HG03025 (cell line): Measurements from ENCODE around the gene CSMD2.
"Not testable (repeated sequence)": the region's sequence is repeated elsewhere in the genome, so short reads cannot be mapped to it uniquely, and the experiment has no call there.

Source experiments
- ATAC-seq: cut with Tn5 transposase; IDR thresholded peaks from one replicate; pipeline ENCODE4 v1.9.1; 2021; ENCODE audit warnings: mild to moderate bottlenecking, moderate library complexity; ENCODE audit not compliant: unreplicated experiment, low FRiP score

The CSMD2 gene

DNA sequence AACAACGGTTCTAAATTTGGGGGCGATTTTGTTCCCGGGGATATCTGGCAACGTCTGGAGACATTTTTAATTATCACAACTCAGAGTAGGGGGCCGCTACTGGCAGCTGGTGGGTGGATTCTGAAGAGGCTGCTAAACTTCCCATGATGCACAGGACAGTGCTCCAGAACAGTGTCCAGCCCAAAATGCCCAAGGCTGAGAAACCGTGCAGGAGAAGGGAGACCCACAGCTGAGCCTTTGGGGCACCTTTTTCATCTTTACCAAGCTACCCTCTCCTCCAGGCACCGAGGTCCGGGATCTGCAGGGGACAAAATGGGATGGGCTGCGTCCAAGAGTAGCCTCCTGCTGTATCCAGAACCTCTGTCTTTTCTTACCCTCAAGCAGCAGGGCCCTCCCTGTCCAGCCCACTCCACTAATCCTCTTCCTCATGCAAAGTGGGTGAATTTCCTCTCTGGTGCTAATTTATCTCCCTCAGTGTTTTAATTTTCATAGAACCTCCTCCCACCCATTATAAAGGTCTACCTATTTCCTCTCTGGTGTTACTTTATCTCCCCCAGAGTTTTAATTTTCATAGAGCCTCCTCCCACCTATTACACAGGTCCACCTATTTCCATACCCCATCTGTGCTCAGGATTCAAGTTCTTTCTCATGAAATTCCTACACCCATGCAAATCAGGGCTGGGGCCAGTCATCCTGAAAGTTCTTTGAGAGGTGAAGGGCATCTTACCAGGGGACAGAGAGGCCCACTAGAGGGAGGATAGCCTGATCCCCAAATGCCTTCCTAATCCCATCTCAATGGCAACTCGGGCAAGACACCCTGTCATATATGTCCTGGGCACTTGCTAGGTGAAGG is 42.7 kb downstream of the CSMD2 start:
- no peak for ATAC-seq

- ATAC-seq = no peak
These were observed 49.8 kb downstream of the CSMD2 start for GRCh38 chr1:34115233-34115632.

- ATAC-seq = no peak
These were observed 51.1 kb downstream of the CSMD2 start for GRCh38 chr1:34113887-34114286.

DNA sequence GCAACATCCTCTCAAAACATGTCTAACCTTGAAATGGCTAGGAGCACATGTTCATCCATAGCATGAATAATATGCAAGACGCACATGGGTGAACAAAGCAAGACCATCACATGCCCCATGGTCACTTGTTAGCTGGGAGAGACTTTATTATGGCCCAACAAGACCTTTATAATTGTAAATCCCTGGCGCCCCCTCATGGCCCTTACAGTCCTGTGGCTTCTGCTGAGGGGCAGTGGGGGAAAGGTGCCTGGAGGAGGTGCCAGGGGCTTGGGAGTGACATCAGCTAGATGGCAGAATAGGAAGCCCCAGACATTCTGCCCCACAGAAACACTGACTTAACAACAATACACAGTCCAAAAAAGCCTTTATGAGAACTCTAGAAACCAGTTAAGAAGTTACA is 51.7 kb downstream of the CSMD2 start:
- ATAC-seq = no peak

DNA sequence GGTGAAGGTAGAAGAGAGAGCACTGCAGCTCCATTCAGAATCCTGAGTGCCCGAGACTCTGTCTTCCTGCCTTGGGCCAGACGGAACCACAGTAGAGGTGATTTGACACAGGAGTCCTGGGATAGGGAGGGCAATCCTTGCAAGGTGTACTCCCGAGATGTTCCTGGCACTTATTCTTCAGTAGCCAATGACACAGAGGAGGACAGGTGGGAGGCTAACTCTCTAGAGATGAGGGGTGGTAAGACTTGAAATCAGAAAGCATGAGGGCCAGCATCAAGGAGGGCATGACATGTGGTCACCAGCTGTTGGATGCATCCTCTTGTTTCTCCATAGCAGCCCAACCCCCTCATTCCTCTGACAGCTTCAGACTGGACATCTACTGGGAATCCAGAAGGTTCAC is 56.3 kb downstream of the CSMD2 start:
- ATAC-seq = no peak

DNA sequence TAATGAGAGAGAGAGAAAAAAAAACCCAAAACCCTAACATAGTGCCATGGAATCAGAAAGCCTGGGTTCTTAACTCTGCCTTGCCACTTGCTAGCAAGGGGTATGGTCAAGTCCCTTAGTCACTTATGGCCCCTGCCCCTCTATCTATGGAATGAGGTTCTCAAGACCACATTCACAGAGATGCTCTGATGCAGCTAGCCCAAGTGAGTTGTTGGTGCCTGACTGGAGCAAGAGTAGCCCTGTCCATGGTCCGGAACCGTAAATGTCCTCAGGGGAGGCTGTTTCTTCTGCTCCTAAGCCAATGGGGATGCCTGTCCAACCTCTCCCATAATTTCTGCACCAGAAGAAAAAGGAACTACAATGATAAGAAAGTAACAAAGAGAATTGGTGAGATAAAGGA is 56.8 kb downstream of the CSMD2 start:
- ATAC-seq = no peak

- ATAC-seq = no peak
These were observed 63.9 kb downstream of the CSMD2 start for GRCh38 chr1:34101151-34101550.

DNA sequence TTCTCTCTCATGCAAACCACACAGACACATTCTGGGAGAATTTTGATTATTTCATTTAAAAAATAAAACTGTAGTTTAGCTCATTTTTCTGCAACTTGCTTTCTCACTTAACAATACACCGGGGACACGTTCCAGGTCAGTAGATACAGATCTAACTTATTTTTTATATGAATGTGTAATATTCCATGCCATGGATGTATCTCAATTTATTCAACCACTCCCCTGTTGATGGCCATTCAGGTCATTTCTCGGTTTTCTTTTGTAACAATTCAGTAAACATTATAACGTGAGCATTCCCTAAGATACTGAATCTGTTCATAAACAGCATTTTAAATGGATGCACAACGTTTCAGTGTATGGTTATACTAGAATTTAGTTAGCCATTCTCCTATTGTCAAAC is 64.7 kb downstream of the CSMD2 start:
- ATAC-seq = no peak

GRCh38 chr1:34092399-34092798 is 72.6 kb downstream of the CSMD2 start:
- not testable (repeated sequence) for ATAC-seq

- ATAC-seq = no peak
These were observed 75.3 kb downstream of the CSMD2 start for GRCh38 chr1:34089731-34090130.

- no peak for ATAC-seq
These were observed 77.0 kb downstream of the CSMD2 start for GRCh38 chr1:34087986-34088385.

- no peak for ATAC-seq
These were observed 78.5 kb downstream of the CSMD2 start for GRCh38 chr1:34086561-34086960.

DNA sequence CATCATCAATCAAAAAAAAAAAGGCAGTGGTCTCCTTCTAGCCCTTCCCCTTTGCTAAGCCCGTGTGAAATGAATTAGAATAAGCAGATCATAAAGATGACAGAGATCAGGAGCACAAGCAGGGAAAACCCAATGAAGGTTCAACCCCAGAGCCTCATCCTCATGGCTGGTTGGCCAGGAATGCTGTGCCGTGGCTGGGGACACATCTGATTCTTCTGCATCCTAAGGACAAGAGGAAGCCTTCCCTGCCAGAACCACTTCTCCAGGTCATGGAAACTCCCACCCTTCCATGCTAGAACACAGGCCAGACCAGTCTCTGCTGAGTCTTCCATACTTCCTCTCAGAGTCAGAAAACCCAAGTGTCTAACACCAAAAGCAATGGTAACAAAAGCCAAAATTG is 81.1 kb downstream of the CSMD2 start:
- no peak for ATAC-seq

DNA sequence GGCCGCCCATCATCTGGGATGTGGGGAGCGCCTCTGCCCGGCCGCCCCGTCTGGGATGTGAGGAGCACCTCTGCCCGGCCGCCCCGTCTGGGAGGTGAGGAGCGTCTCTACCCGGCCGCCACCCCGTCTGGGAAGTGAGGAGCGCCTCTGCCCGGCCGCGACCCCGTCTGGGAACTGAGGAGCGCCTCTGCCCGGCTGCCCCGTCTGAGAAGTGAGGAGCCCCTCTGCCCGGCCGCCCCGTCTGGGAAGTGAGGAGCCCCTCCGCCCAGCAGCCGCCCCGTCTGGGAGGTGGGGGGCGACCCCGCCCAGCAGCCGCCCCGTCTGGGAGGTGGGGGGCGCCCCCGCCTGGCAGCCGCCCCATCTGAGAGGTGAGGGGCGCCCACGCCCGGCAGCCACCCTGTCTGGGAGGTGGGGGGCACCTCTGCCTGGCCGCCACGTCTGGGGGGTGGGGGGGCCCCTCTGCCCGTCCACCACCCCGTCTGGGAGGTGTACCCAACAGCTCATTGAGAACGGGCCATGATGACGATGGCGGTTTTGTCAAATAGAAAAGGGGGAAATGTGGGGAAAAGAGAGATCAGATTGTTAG is 82.9 kb downstream of the CSMD2 start:
- not testable (repeated sequence) for ATAC-seq

DNA sequence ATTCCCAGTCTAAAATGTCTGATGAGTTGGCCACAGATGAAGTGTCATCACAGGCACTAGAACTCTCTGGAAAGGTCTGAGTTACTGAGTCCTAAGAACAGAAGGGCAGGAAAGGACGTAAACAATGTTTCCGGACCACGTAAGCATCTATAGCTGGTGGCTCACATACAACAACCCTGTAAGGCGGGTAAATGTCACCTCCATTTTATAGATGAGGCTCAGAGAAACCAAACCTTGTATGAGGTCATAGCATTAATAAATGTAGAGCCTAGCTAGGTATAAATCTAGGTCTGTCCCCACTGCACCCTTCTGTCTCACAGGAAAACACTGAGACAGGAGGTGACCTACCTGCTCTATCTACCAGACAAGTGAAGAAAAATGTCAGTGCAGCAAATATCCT is 86.6 kb downstream of the CSMD2 start:
- ATAC-seq = no peak

GRCh38 chr1:34075576-34075975 is 89.5 kb downstream of the CSMD2 start:
- no peak for ATAC-seq

DNA sequence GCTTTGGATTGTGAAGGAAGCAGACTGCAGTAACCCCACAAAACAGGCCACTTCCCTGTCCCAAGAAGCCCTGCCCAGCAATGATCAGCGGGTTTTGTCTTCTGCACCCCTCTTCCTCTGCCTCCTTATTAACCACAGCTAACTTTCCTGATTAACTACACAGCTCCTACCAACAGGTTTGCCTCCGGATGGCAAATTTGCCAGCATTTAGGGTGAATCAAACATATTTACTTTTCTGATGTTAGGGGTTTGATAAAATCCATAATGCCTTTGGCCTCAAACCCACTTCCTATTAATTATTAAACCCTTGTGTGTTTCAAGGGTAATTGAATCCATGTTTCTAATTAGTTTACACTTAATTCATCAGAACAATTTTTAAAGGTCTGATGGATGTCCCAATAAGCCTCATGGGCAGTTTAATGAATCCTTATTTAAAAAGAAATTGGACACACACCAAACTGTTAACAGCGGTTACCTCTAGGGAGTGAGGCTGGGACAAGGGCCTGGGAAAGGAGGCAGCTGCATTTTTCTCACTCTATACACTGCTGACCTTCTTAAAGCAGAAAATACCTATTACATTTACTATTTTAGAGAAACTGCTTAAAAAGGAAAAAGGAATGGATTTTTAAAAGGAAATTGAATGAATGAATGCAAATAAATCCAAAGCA is 91.9 kb downstream of the CSMD2 start:
- ATAC-seq = no peak

DNA sequence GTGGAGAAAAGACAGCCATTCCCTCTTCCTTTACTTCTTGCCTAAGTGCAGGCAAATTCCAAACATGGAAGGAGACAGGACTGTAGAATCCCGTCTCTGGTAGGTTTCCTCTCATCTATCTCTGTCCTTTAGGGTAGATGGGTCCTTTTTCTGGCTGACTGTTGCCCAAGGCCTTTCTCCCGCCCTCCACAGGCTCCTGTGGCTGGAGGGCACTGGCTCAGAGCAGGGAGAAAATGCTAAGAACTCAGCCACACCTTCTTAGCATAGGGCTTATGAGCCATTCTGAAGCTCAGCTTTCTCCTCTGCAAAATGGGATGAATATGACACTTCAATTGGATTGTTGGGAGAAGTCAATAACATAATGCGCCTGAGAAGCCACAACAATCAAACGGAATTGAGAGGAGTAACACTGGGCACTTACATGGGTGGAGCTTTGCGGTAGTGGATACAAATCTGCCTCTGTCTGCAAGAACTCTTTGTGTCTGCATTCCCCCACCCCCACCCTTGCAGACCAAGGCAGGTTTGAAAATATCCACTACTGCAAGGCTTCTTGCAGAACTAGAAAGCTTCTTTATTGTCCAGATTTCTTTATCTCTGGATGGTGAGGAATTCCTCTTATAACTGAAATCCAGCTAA is 94.7 kb downstream of the CSMD2 start:
- no peak for ATAC-seq

DNA sequence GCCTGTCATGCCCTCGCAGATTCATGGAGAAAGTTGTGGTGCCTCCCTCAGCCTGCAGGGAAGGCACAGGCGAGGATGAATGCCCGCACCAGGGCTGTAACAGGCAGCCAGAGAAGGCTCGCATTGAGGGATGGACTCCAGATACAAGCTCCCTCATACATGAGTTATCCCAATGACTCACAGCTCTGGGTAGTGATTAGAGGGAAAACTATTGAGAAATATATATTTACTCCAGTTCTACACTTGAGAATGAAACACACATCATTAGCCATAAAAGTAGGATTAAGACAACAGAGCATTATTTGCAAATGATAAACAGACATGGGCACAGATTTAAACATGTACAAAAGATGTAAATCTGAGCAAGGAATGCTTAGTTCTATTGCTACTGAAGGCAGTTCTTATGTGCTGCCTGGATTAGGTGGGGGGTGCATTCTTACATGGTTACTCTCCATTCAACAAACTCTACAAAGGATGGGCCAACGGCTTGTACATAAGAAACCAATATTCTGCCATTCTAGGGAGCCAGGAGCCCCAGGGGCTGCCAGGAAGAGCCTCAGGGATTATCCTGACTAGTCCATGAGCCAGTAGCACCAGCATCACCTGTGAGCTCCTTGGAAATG is 97.9 kb downstream of the CSMD2 start:
- ATAC-seq = no peak

- ATAC-seq = no peak
These were observed 98.9 kb downstream of the CSMD2 start for GRCh38 chr1:34066166-34066565.

- no peak for ATAC-seq
These were observed 99.5 kb downstream of the CSMD2 start for GRCh38 chr1:34065498-34065897.
